Measurements from ENCODE around the gene NATD1.

GRCh38 chr17:21245639-21246084 lies 7.5 kb downstream of the NATD1 start:
- TF ChIP-seq POLR2A (IDR thresholded peaks at IDR 0.05; ENCODE audit: low read depth) (no peak), CTCF (IDR thresholded peaks at IDR 0.05) (no peak), POLR2AphosphoS5 (IDR thresholded peaks at IDR 0.05) (no peak)
